Epithelial cell of esophagus (primary cell): ENCODE data around the gene CNNM4.
"Not testable (repeated sequence)": the region's sequence is repeated elsewhere in the genome, so short reads cannot be mapped to it uniquely, and the experiment has no call there.

Experiments used
- DNase-seq: peaks from one replicate; pipeline ENCODE4 v3.0.0; 2010; ENCODE audit warnings: low read depth
- H3K4me3 ChIP-seq: 2 replicates; pipeline ENCODE4 v1.5.1; 2011; ENCODE audit warnings: mild to moderate bottlenecking, low read length, control low read depth
- TF ChIP-seq, protein P1 (sequence below): IDR thresholded peaks from 2 replicates; pipeline ENCODE4 v1.5.1; 2011; ENCODE audit warnings: low read depth, mild to moderate bottlenecking, low read length, control low read depth, inconsistent platforms; ENCODE audit not compliant: insufficient read depth; ENCODE audit errors: missing control alignments

CNNM4 gene

DNA sequence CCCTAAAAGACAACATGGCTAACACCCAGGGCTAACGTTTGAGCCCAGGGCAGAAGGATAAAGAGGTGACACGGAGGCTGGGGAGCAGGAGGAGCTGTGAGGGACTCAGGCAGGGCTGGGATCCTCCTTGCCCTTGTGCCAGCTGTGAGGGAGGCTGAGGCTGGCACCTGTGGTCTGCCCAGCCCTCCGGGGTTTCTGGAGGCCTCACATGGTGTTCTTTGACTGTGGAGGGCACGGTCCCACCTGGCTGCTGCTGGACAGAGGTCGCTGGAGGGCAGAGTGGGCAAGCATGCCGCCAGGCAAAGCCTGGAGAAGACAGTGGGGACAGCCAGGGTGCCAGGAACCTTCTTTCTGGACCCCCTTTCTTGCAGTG lies 28.5 kb downstream of the CNNM4 start:
- TF ChIP-seq, protein P1, sequence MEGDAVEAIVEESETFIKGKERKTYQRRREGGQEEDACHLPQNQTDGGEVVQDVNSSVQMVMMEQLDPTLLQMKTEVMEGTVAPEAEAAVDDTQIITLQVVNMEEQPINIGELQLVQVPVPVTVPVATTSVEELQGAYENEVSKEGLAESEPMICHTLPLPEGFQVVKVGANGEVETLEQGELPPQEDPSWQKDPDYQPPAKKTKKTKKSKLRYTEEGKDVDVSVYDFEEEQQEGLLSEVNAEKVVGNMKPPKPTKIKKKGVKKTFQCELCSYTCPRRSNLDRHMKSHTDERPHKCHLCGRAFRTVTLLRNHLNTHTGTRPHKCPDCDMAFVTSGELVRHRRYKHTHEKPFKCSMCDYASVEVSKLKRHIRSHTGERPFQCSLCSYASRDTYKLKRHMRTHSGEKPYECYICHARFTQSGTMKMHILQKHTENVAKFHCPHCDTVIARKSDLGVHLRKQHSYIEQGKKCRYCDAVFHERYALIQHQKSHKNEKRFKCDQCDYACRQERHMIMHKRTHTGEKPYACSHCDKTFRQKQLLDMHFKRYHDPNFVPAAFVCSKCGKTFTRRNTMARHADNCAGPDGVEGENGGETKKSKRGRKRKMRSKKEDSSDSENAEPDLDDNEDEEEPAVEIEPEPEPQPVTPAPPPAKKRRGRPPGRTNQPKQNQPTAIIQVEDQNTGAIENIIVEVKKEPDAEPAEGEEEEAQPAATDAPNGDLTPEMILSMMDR: no peak
- no peak for DNase-seq

DNA sequence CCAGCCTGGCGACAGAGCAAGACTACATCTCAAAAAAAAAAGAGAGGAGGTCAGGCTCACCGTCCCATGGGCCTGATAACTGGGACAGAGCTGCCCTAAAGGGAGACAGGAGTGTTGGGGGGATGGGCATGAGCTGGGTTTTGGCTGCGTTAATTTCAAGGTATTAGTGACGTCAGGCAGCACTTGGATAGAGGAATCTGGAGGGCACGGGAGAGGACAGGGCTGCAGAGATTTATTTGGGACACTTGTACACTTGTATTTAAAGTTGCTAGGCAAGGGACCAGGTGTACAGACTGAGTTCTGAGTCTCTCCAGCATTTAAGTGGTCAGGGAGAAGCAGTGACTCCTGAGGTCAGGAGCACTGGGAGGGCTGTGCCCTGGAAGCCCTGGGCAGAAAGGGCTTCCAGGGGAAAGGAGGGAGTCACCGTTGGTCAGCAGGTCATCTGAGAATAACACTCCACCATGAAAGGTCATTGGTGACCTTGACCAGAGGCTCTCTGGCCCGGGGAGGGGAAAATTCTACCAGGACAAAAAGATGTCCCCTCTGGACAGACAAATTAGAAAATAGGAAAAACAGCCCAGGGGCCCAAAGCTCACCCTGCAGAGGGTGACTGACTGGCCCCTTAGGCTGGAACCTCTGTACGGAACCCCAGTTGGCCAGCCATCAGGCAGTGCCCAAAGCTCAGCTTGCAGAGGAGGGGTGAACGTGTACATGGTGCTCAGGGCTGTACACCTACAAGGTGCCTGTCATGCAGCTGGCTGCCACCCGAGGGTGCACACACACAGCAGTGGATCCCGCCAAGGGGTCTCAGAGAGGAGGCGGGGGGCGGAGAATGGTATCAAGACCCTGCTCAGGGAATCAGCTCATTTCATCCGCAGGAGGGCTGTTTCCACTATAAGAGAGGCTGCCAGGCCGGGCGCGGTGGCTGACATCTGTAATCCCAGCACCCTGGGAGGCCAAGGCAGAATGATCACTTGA lies 32.4 kb downstream of the CNNM4 start:
- H3K4me3 ChIP-seq: no peak overlapping the region
- no peak for DNase-seq
- TF ChIP-seq, protein P1: no peak

More for the DNA sequence above, 28.5 kb downstream of the CNNM4 start:
- H3K4me3 ChIP-seq: no peak overlapping the region

DNA sequence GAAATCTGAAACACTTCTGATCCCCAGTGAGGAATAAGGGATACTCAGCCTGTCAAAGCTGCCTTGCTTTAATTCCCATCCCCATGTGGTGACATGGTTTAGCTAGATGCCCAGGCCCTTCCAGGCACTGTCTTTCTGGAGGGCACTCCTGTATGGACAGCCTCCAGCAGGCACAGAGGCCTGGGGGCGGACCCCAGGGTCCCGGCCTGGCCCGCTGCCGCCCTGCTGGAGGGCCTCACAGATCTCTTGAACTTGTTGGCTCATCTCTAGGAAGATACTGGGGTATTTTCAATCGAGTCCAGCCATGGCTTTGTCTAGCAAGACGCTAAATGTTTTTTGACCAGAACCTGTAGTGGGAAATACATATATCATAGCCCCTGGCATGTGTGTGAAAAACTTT lies 34.4 kb downstream of the CNNM4 start:
- TF ChIP-seq, protein P1: no peak
- DNase-seq: no peak
- no peak overlapping the region for H3K4me3 ChIP-seq

DNA sequence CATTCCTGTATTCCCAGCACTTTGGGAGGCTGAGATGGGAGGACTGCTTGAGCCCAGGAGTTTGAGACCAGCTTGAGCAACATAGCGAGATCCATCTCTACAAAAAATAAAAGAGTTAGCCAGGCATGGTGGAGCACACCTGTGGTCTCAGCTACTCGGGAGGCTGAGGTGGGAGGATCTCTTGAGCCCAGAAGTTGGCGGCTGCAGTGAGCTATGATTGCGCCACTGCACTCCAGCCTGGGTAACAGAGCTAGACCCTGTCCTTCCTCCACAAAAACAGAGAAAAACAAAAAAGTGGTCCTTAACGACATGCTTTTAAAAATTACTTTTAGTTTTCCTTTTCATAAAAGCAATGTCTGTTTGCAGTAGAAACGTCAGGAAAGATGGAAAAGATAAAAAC lies 35.8 kb downstream of the CNNM4 start:
- DNase-seq: not testable (repeated sequence)

DNA sequence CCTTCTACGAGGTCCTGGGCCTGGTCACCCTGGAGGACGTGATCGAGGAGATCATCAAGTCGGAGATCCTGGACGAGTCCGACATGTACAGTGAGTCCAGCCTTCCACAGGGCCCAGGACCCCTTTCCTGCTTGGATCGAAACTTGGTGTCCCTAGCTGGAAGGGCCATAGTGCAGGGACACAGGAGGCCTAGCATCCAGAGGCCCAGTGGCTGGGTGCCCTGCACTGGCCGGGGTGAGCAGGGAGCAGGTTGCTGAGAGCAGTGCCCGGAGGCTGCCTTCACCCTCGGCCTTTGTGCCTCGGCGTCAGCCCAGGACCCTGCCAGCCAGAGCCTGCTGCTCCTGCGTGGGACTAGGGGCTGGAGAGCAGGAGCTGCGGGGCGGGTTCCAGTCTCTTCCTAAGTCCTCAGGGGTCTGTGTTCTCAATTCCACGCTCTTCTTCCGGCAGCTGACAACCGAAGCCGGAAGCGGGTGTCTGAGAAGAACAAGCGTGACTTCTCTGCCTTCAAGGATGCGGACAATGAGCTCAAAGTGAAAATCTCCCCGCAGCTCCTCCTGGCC lies 36.4 kb downstream of the CNNM4 start:
- TF ChIP-seq, protein P1: no peak
- no peak overlapping the region for H3K4me3 ChIP-seq
- DNase-seq: no peak

More for the DNA sequence above, 35.8 kb downstream of the CNNM4 start:
- not testable (repeated sequence) for H3K4me3 ChIP-seq

DNA sequence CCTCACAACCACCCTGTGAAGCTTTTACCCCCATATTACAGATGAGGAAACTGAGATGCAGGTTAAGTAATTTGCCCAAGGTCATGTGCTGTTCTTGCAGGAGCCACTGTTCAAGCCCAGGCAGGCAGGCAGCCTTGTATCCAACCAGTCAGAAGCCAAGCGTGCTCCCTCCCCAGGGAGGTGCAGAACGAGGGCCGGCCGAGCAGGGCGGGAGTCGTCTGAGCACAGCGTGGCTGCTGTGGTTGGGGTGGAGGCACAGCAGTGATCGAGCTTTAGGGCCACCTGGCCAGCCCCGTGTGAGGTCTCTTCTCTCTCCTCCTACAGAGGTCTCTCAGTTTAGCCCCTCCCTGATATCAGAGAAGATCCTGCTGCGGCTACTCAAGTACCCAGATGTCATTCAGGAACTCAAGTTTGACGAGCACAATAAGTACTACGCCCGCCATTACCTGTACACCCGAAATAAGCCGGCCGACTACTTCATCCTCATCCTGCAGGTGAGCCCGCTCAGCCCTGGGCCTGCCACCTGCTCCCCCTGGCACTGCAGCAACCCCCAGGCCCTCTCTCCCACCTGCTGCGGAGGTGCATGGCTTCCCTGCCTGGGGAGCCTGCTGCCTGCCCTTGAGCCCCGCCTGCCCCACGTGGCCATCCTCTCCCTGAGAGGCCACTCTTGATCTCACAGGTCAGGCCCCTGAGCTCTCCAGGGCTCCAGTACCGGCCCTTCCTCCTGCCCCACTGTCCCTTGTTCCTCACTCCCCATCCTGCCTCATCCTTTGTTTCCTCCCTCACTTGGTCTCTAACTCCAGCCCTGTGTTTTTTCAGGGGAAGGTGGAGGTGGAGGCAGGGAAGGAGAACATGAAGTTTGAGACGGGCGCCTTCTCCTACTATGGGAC lies 38.3 kb downstream of the CNNM4 start:
- no peak overlapping the region for H3K4me3 ChIP-seq
- TF ChIP-seq, protein P1: no peak
- DNase-seq: no peak

DNA sequence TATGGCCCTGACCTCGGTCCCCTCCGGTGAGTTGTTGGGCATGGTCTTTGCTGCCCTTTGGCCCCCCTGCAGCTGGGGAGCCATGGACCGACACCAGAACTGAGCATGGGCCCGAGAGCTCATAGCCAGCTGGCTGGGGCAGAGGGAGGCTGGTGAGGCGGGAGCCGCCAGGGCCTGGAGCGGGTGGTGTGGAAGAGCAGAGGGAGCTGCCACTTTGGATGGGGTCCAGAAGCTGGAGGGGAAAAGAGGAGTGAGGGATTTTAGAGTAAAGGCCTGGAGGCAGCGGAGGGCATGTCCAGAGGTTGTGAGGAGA lies 38.9 kb downstream of the CNNM4 start:
- no peak overlapping the region for H3K4me3 ChIP-seq
- TF ChIP-seq, protein P1: no peak
- no peak for DNase-seq
